Activated CD8-positive, alpha-beta T cell treated with anti-CD3 and anti-CD28 coated beads, Interleukin-2, amount 10 ng/mL, durations not matched to agents 7 days and 5 days (primary cell): ENCODE data around the gene NOVA2. TPM values are rescaled to one million over a fixed set of nuclear protein-coding genes. Genes with fewer than 3 reads are reported as not detected.

Source experiments
- ATAC-seq: fragments of 150-1000 bp; cut with Tn5 transposase; one replicate; pipeline ENCODE4 v1.10.0; 2021; ENCODE audit warnings: moderate library complexity
- CTCF ChIA-PET: fragments of 350-600 bp; sonication (Branson Sonifier 250); formaldehyde crosslinking; loops from one replicate; lab custom pipeline; 2021; ENCODE audit warnings: antibody characterized with exemption; lab: Charles Lee
- POLR2A ChIA-PET: fragments of 350-600 bp; sonication (Branson Sonifier 250); formaldehyde crosslinking; loops from one replicate; lab custom pipeline; 2021; ENCODE audit warnings: antibody characterized with exemption; lab: Charles Lee
- DNase-seq: peaks from one replicate; pipeline ENCODE4 v3.0.0-alpha.2; 2020
- H3K27ac Mint-ChIP-seq: one replicate; pipeline ENCODE4 v1.8.0; 2021; ENCODE audit warnings: mild to moderate bottlenecking, mixed read lengths
- H3K27me3 Mint-ChIP-seq: one replicate; pipeline ENCODE4 v1.8.0; 2021; ENCODE audit warnings: low read depth, mixed read lengths
- H3K36me3 Mint-ChIP-seq: one replicate; pipeline ENCODE4 v1.8.0; 2021; ENCODE audit warnings: low read depth, mixed read lengths
- H3K4me1 Mint-ChIP-seq: one replicate; pipeline ENCODE4 v1.8.0; 2021; ENCODE audit warnings: low read depth, mixed read lengths
- H3K4me3 Mint-ChIP-seq: one replicate; pipeline ENCODE4 v1.8.0; 2021; ENCODE audit warnings: mild to moderate bottlenecking, mixed read lengths
- H3K9me3 Mint-ChIP-seq: one replicate; pipeline ENCODE4 v1.8.0; 2022; ENCODE audit warnings: mixed read lengths; ENCODE audit not compliant: insufficient read depth
- total RNA-seq, 2 experiments: library from RNA; stranded (reverse); gene quantifications; one replicate each; pipeline ENCODE4 v1.2.3, GENCODE V29; 2021

The NOVA2 gene
- total RNA-seq, 2 experiments from 2014 or later: not detected

DNA sequence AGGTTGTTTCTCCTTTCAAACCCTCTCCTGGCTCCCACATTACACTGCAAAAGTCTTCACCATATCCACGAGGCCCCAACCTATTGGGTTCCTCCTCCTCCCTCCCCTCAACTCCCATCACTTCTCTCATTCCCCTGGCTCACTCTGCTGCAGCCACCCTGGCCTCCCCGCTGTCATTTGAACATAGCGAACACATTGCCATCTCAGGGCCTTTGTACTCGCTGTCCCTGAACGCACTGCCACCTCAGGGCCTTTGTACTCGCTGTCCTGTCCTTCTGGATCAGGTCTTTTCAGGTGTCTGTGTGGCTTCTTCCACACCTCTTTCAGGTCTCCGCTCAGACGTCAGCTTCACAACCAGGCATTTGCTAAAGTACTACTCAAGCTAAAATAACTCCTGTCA, 23.3 kb upstream of the NOVA2 start:
- ChIA-PET POLR2A (no interaction called here), CTCF (interaction anchor here (1.1 to 4.4 kb wide), 3 partner anchors 13 to 179 kb away, joined by 3 to 20 read pairs (median 4); no protein-coding TSS in a partner anchor)
- Mint-ChIP-seq H3K4me1 (peaks cover 39% of the 10 kb centered on the region), H3K36me3 (peaks cover 10% of the 10 kb centered on the region), H3K4me3 (no peak overlapping the region), H3K27ac (peak overlapping the region; percentile 15), H3K27me3 (peaks cover 2% of the 10 kb centered on the region), H3K9me3 (no peaks in the 10 kb centered on the region)
- ATAC-seq: no peak
- DNase-seq: no peak

DNA sequence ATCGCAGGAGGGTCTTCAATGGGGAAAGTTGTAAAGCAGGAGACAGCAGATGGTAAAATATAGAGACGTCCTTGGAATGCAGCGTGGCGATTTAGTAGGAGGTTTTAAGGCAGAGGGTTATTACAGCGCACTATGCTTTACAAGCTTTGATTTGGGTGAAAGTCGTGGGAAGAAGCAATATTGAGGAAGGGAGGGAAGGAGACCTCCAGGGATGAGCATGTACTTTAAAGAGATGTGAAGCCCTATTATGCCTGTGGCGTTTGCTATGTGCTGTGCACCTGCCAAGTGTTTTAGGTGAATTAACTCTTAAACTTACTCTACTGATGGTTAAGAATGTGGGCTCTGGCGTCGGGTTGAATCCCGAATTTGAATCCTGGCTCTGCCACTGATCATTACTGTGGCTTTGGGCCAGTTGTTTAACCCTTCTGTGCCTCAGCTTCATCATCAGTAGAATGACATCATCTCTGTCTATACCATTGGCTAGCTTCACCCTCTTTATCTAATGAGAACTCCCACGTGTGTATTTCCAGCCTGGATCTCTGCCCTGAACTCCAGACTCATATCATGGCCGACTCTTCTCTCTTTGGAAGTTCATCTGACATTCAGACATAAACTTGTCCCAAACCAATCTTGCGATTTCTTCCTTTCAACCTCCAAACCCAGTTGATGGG, 22.2 kb upstream of the NOVA2 start:
- CTCF ChIA-PET: interaction anchor here (1.0 to 4.4 kb wide), 10 partner anchors 10 to 227 kb away, joined by 3 to 20 read pairs (median 6); partner anchors contain the start of gene SIX5

DNA sequence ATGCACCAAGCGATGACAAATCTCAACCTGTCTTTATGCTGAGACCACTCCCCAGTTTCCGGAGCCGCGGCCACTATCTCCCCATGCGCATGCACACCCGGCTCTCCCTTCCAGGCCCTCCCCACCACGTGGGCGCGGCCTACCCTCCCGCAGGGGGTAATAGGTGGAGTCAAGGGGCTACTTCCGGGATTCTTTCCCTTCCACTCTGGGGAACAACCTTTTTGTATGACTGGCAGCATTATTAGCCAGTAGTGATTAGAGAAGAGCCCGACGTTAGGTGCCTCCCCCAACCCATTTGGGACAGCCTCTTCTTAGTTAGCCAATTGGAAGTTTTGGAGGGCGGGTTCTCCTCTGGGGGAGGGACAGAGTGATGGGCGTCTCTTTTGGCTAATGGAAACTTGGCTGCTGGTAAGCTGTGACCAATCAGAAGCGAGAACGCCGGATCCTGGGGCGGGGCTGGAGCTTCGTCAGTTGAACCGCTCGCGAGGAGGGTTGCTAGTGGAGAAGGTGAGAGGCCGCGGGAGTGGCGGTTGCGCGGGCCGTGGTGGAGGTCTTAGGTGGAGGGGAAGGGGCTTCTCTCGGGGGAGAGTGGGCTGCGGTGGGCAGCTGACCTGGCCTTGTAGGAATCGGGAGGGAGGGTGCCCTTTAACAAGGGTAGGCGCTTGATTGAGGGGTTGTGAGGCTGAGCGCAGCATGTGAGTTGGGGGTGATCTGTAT, 21.5 kb upstream of the NOVA2 start, which contains the start of gene CCDC61:
Gene CCDC61 (plus strand): TSS at position 470 of the 717 bp plus-strand sequence. CDS start 7,552 bp downstream, outside the sequence.
- ChIA-PET POLR2A (interaction anchor here (1.2 kb wide), 1 partner anchor 132 kb away, joined by 3 read pairs; the partner anchor contains the start of gene SYMPK), CTCF (interaction anchor here (1.0 to 4.4 kb wide), 10 partner anchors 9 to 226 kb away, joined by 3 to 20 read pairs (median 6); partner anchors contain the start of gene SIX5)
- Mint-ChIP-seq H3K4me3 (no peak within 1 kb of the TSS), H3K9me3 (no peaks in the 10 kb centered on the region), H3K27ac (no peak within 1 kb of the TSS), H3K36me3 (peaks cover 7% of the 10 kb centered on the region), H3K27me3 (peaks cover 7% of the 10 kb centered on the region), H3K4me1 (peaks cover 30% of the 10 kb centered on the region)
- peak; percentile 99 for ATAC-seq
- DNase-seq: peak; percentile 97

More for the DNA sequence above, 22.2 kb upstream of the NOVA2 start:
- ATAC-seq (no peak), DNase-seq (no peak)
- H3K27me3 Mint-ChIP-seq: peaks cover 2% of the 10 kb centered on the region
- no peak overlapping the region for H3K4me3 Mint-ChIP-seq
- POLR2A ChIA-PET: interaction anchor here (0.6 to 1.2 kb wide), 2 partner anchors 133 to 227 kb away, joined by 3 to 4 read pairs; partner anchors contain the start of genes SIX5 and SYMPK
- no peaks in the 10 kb centered on the region for H3K9me3 Mint-ChIP-seq
- peaks cover 10% of the 10 kb centered on the region for H3K36me3 Mint-ChIP-seq
- H3K27ac Mint-ChIP-seq: no peak overlapping the region
- H3K4me1 Mint-ChIP-seq: peaks cover 37% of the 10 kb centered on the region

DNA sequence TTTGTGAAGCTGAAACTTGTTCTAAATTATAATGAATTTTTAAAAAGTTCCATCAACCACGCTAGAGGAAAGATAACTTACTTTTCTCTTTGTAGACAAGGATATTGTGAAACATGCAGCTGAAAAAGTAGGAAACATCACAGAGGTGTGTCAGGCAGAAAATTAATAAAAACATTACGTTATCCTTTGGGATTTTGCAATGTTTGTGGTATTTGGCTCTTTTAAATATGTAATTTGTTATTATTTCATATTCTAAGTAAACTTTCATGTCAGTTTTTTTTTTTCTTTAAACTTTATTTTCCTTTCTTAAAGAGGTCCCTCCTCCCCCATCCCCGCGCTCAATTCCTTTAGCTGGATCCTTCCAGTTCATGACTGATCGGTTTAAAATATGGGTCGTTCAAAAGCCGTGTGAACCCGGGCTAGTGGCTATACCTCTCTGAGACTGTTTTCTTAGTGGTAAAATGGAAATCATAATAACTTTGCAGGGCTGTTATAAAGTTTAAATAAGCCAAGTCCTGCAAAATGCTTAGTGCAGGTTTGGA, 20.9 kb upstream of the NOVA2 start:
- H3K27ac Mint-ChIP-seq: no peak overlapping the region
- DNase-seq (peak; percentile 31), ATAC-seq (peak; percentile 8)
- H3K4me1 Mint-ChIP-seq: peaks cover 25% of the 10 kb centered on the region
- peaks cover 8% of the 10 kb centered on the region for H3K27me3 Mint-ChIP-seq
- H3K9me3 Mint-ChIP-seq: no peaks in the 10 kb centered on the region
- no peak overlapping the region for H3K4me3 Mint-ChIP-seq
- peaks cover 7% of the 10 kb centered on the region for H3K36me3 Mint-ChIP-seq
- POLR2A ChIA-PET: interaction anchor here (0.7 kb wide), 1 partner anchor 130 kb away, joined by 3 read pairs; no protein-coding TSS in a partner anchor
- CTCF ChIA-PET: interaction anchor here (1.0 to 4.4 kb wide), 9 partner anchors 9 to 225 kb away, joined by 3 to 20 read pairs (median 7); partner anchors contain the start of gene SIX5

DNA sequence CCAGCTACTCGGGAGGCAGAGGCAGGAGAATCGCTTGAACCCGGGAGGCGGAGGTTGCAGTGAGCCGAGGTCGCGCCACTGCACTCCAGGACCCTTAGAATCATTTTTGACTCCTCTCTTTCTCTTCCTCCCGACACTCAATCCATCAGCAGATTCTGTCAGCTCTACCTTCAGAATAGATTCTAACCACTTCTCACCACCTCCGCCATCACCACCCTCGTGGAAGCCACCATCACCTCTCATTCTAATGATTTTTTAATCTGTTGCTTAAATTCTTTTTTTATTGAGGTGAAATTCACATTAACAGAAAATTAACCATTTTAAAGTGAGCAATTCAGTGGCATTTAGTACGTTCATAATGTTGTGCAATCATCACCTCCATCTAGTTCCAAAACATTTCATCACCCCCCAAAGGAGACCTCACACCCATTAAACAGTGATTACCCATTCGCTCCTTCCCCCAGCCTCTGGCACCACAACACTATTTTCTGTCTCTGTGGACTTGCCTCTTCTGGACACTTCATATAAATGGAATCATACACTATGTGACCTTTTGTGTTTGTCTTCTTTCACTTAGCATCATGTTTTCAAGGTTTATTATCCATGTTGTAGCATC, 16.6 kb upstream of the NOVA2 start:
- ChIA-PET POLR2A (no interaction called here), CTCF (no interaction called here)
- DNase-seq (no peak), ATAC-seq (no peak)
- no peak overlapping the region for H3K27ac Mint-ChIP-seq
- H3K36me3 Mint-ChIP-seq: no peaks in the 10 kb centered on the region
- H3K4me1 Mint-ChIP-seq: no peaks in the 10 kb centered on the region
- H3K27me3 Mint-ChIP-seq: peaks cover 21% of the 10 kb centered on the region
- H3K9me3 Mint-ChIP-seq: no peaks in the 10 kb centered on the region
- H3K4me3 Mint-ChIP-seq: no peak overlapping the region

DNA sequence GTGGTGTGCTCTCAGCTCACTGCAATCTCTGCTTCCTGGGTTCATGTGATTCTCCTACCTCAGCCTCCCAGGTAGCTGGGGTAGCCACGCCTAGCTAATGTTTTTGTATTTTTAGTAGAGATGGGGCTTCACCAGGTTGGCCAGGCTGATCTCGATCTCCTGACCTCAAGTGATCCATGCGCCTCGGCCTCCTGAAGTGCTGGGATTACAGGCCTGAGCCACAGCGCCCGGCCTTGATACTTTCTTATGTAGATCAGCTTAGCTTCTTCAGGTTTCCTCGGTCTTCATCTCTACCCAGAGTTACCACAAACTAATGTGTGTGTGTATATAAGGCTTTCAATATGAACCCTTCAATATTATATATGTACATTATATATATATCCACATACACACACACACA, 11.7 kb upstream of the NOVA2 start:
- H3K4me3 Mint-ChIP-seq: no peak overlapping the region
- H3K27ac Mint-ChIP-seq: no peak overlapping the region
- ATAC-seq (no peak), DNase-seq (no peak)
- H3K4me1 Mint-ChIP-seq: no peaks in the 10 kb centered on the region
- POLR2A ChIA-PET: no interaction called here
- H3K27me3 Mint-ChIP-seq: peaks cover 27% of the 10 kb centered on the region
- no peaks in the 10 kb centered on the region for H3K9me3 Mint-ChIP-seq
- CTCF ChIA-PET: interaction anchor here (0.6 to 1.8 kb wide), 2 partner anchors 10 to 310 kb away, joined by 4 to 8 read pairs; partner anchors contain the start of gene CCDC61
- no peaks in the 10 kb centered on the region for H3K36me3 Mint-ChIP-seq

DNA sequence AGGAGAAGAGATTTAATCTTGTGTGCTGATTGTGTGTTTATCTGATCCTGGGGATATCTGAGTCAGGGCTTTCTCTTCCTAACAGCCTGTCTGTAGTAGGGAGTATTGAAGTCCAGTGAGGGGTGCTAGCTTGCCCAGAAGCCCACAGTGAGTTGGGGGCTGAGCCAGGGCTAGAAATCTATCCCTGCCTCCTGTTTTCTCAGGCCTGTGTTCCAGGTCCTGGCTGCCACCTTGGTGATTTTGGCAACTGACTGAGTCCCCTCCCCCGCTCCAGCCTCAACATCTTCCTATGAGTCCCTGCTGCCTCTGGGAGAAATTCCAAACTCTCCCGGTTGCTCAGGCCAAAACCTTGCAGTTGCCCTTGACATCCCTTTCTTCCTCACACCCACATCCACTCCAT, 7.7 kb upstream of the NOVA2 start:
- Mint-ChIP-seq H3K4me1 (no peaks in the 10 kb centered on the region), H3K27me3 (peaks cover 16% of the 10 kb centered on the region), H3K4me3 (no peak overlapping the region), H3K36me3 (no peaks in the 10 kb centered on the region), H3K9me3 (no peaks in the 10 kb centered on the region), H3K27ac (no peak overlapping the region)
- ATAC-seq (no peak), DNase-seq (no peak)
- CTCF ChIA-PET: no interaction called here
- POLR2A ChIA-PET: no interaction called here

DNA sequence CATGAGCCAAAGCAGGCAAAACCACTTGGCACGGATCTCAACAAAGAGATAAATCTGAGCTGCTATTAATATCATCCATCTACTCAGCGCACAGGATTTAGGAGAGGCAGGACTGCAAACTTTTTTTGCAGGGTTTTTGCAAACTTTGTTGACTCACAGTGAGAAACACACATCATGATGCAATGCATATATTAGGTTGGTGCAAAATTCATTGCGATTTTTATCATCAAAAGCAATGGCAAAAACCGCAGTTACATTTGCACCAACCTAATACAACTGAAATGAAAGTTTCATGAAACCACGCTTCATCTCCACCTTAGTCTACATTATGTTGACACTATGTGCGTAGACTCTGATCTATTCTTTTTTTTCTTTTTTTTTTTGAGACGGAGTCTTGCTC, 4.5 kb upstream of the NOVA2 start:
- peaks cover 1% of the 10 kb centered on the region for H3K4me1 Mint-ChIP-seq
- ChIA-PET CTCF (no interaction called here), POLR2A (no interaction called here)
- peaks cover 31% of the 10 kb centered on the region for H3K27me3 Mint-ChIP-seq
- no peaks in the 10 kb centered on the region for H3K36me3 Mint-ChIP-seq
- no peak overlapping the region for H3K4me3 Mint-ChIP-seq
- no peaks in the 10 kb centered on the region for H3K9me3 Mint-ChIP-seq
- no peak for DNase-seq
- H3K27ac Mint-ChIP-seq: no peak overlapping the region
- no peak for ATAC-seq

DNA sequence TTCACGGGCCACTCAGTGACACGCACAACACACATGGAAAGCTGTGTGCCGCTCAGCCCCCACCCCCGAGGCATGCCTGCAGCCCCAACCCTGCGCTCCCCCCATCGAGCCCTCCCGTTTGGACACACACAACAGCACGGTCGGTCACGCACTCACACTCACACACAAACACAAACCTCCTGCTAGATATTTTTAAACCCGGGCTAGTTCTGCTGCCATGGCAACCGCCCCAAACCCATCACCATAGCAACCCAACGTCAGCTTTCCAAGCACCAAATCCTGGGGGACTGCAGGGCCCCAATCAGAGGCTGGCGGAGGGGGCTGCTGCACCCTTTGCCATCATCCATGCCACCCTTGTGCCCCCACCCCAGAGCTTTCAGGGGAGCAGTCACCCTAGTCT, 2.5 kb upstream of the NOVA2 start:
- CTCF ChIA-PET: no interaction called here
- H3K4me1 Mint-ChIP-seq: peaks cover 16% of the 10 kb centered on the region
- H3K4me3 Mint-ChIP-seq: no peak overlapping the region
- no peak for DNase-seq
- no peaks in the 10 kb centered on the region for H3K36me3 Mint-ChIP-seq
- H3K9me3 Mint-ChIP-seq: no peaks in the 10 kb centered on the region
- H3K27me3 Mint-ChIP-seq: peaks cover 39% of the 10 kb centered on the region
- no peak overlapping the region for H3K27ac Mint-ChIP-seq
- POLR2A ChIA-PET: no interaction called here
- no peak for ATAC-seq

DNA sequence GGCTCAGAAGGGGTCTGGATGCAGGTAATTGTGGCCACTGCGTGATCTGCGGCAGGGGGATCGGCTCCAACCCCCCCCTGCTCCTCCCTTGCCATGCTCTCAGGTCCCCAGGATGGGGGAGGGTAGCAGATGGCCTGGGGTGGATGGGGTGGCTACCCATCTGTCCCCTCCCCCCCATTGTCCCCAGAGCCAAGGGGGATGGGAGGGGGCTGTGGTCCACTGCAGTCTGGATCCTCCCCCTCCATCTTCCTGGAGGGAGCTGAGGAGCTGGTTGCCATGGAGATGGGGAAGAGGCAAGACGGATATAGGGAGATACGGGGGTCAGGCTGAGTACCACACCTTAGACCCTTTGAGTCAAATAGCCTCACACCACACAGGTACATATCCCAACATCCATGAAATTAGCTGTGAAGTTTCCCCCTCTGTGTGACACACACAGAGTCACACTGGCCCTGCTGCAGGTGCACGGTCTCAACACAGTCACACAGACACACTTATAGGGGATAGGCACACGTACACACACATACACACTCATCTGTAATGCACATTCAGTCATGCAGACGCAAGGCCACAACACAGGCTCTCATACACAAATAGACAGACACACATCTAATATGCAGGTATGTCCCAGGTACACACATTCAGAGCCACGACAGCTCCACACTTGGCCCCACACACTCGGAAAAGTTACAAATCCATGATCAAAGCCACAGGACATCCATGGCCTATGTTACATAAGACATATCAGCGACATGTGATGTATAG, 1.8 kb upstream of the NOVA2 start:
- ATAC-seq (no peak), DNase-seq (no peak)
- Mint-ChIP-seq H3K4me3 (no peak overlapping the region), H3K36me3 (no peaks in the 10 kb centered on the region), H3K4me1 (peaks cover 19% of the 10 kb centered on the region), H3K27ac (no peak overlapping the region), H3K27me3 (peaks cover 41% of the 10 kb centered on the region), H3K9me3 (no peaks in the 10 kb centered on the region)
- POLR2A ChIA-PET: no interaction called here
- CTCF ChIA-PET: no interaction called here
